BJ (cell line): ENCODE results near the gene UGT1A3. TPM values are rescaled to one million over a fixed set of nuclear protein-coding genes. Genes with fewer than 3 reads are reported as not detected.

Experiments used
- CTCF ChIA-PET: fragments of 350-600 bp; formaldehyde crosslinking; extraction: SDS; loops from one replicate; lab custom pipeline; 2021; ENCODE audit warnings: antibody characterized with exemption, inconsistent platforms; lab: Yijun Ruan, JAX
- POLR2A ChIA-PET: fragments of 300-600 bp; sonication (Branson Sonifier 250); formaldehyde crosslinking; extraction: SDS; loops from one replicate; lab custom pipeline; 2021; ENCODE audit warnings: antibody characterized with exemption; lab: Charles Lee
- DNase-seq: peaks from one replicate; pipeline ENCODE4 v3.0.0-alpha.2; 2011; ENCODE audit warnings: low read depth
- H3K27me3 ChIP-seq: 2 replicates; pipeline ENCODE4 v1.6.0; 2011; ENCODE audit warnings: low read length; ENCODE audit not compliant: control insufficient read depth, insufficient read depth
- H3K36me3 ChIP-seq: 2 replicates; pipeline ENCODE4 v1.5.1; 2011; ENCODE audit warnings: low read length; ENCODE audit not compliant: control insufficient read depth, insufficient read depth
- H3K4me3 ChIP-seq: 2 replicates; pipeline ENCODE4 v1.5.1; 2011; ENCODE audit warnings: low read depth, mild to moderate bottlenecking, control low read depth, low read length
- polyA plus RNA-seq: library from polyadenylated mRNA; depleted of rRNA; stranded (reverse); fragments of >200 nt; gene quantifications from 2 replicates; pipeline ENCODE4 v1.2.3, GENCODE V29; 2011; rRNA removed
- TF ChIP-seq, protein P1 (sequence below): IDR thresholded peaks from 2 replicates; pipeline ENCODE4 v1.5.1; 2011; ENCODE audit warnings: low read depth, mild to moderate bottlenecking, control low read depth, inconsistent platforms, low read length, moderate library complexity; ENCODE audit not compliant: insufficient read depth

UGT1A3 gene
- polyA plus RNA-seq, 1 experiment: not detected

DNA sequence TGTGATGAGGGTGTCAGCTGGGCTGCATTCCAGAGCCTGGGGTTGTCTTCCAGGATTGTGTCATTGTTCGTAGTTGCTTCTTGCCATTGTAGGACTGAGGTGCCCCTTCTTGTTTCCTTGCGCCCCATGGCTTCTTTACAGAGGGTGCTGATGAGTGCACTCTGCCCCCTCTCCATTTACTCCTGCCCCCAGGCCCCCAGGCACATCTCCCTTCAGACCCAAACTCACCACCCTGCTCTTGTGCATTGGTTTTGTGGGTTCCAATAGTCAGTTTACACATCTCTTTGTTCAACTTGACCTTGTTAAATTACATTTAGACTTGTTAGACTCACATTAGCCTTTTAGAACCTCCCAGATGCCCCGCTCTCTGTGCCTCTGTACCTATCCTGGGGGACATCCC, 92.4 kb downstream of the UGT1A3 start:
- CTCF ChIA-PET: no interaction called here
- POLR2A ChIA-PET: no interaction called here

DNA sequence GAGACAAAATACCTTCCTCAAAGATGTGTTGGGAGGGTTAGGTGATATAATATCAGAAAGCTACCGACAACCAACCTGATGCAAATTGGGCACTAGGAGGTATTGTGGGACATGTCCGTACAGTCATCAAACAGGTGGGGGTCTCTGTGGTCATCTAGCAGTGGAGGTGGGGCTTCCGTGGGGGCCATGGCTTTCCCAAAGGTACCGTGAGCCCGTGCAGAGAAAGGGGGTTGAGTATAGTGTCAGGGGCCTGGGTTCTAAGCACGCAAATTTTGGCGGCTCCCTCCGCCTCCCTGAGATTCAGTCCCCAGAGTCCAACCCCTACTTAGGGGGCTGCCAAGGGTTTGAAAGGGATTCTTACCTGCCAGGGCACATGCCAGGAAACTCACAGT, 92.9 kb downstream of the UGT1A3 start:
- Histone ChIP-seq H3K4me3 (no peak overlapping the region), H3K36me3 (no peaks in the 10 kb centered on the region), H3K27me3 (no peaks in the 10 kb centered on the region)
- TF ChIP-seq, protein P1, sequence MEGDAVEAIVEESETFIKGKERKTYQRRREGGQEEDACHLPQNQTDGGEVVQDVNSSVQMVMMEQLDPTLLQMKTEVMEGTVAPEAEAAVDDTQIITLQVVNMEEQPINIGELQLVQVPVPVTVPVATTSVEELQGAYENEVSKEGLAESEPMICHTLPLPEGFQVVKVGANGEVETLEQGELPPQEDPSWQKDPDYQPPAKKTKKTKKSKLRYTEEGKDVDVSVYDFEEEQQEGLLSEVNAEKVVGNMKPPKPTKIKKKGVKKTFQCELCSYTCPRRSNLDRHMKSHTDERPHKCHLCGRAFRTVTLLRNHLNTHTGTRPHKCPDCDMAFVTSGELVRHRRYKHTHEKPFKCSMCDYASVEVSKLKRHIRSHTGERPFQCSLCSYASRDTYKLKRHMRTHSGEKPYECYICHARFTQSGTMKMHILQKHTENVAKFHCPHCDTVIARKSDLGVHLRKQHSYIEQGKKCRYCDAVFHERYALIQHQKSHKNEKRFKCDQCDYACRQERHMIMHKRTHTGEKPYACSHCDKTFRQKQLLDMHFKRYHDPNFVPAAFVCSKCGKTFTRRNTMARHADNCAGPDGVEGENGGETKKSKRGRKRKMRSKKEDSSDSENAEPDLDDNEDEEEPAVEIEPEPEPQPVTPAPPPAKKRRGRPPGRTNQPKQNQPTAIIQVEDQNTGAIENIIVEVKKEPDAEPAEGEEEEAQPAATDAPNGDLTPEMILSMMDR: no peak
- CTCF ChIA-PET: interaction anchor here (0.8 kb wide), 1 partner anchor 19 kb away, joined by 3 read pairs; no protein-coding TSS in a partner anchor
- POLR2A ChIA-PET: no interaction called here
- no peak for DNase-seq

More for the DNA sequence above, 92.4 kb downstream of the UGT1A3 start:
- H3K36me3 ChIP-seq: no peaks in the 10 kb centered on the region
- no peak overlapping the region for H3K4me3 ChIP-seq
- DNase-seq: no peak
- H3K27me3 ChIP-seq: no peaks in the 10 kb centered on the region
- TF ChIP-seq, protein P1: no peak

DNA sequence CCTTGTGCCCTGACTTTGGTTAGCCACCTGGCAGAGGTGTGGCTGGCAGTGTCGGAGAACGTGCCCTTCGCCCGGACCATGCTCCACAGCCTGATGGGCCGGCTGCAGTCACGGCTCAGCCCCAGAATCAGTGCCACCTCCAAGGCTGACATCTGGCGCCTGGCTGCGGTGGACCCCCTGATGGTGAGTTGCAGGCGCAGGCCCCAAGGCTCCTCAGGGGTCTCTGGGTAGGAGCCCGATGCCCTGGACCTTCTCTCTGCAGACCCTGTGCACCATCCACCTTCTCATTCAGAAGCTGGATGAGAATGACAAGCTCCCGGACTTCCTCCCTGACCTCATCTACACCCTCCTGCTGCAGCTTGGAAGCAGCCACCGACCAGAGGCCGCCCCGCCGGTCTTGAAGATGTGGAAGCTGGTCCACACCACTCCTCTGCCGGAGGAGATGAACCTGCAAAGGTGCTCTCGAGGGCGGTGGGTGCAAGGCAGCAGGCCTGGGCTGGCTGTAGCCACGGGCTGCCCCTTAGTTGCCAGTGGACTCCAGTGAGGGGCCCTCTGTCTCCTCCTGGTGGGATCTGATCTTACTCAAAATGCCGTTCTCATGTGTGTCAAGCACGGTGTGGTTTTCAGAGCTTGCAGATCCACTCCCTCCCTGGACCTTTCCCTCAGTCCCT, 93.4 kb downstream of the UGT1A3 start:
- no peaks in the 10 kb centered on the region for H3K27me3 ChIP-seq
- no peak for DNase-seq
- H3K4me3 ChIP-seq: no peak overlapping the region
- POLR2A ChIA-PET: no interaction called here
- TF ChIP-seq, protein P1: no peak
- CTCF ChIA-PET: interaction anchor here (0.8 kb wide), 1 partner anchor 18 kb away, joined by 3 read pairs; no protein-coding TSS in a partner anchor
- H3K36me3 ChIP-seq: no peaks in the 10 kb centered on the region

Other genes with a start within 250 kb of the UGT1A3 start
- 29.1 and 48.9 TPM in 2 replicates for gene USP40, start 162.3 kb upstream of the UGT1A3 start, polyA plus RNA-seq
- not detected in 2 replicates for gene UGT1A8, start 111.4 kb upstream of the UGT1A3 start, polyA plus RNA-seq
- gene UGT1A10, start 92.6 kb upstream of the UGT1A3 start, polyA plus RNA-seq: not detected in 2 replicates
- gene UGT1A9, start 57.1 kb upstream of the UGT1A3 start, polyA plus RNA-seq: not detected in 2 replicates
- not detected in 2 replicates for gene UGT1A7, start 47.1 kb upstream of the UGT1A3 start, polyA plus RNA-seq
- gene UGT1A6, start 36.2 kb upstream of the UGT1A3 start, polyA plus RNA-seq: 0.11 TPM in 1 of 2 replicates, not detected in the other
- not detected in 2 replicates for gene UGT1A5, start 16.1 kb upstream of the UGT1A3 start, polyA plus RNA-seq
- gene UGT1A4, start 10.3 kb upstream of the UGT1A3 start, polyA plus RNA-seq: not detected in 2 replicates
- gene UGT1A1, start 31.2 kb downstream of the UGT1A3 start, polyA plus RNA-seq: not detected in 2 replicates
- gene MROH2A, start 49.3 kb downstream of the UGT1A3 start, polyA plus RNA-seq: not detected in 2 replicates
- 30.5 and 46.2 TPM in 2 replicates for gene HJURP, start 125.5 kb downstream of the UGT1A3 start, polyA plus RNA-seq
- not detected in 2 replicates for gene TRPM8, start 188.3 kb downstream of the UGT1A3 start, polyA plus RNA-seq